HCT116 (cell line): ENCODE results near the gene IFT122. TPM values are rescaled to one million over a fixed set of nuclear protein-coding genes. Genes with fewer than 3 reads are reported as not detected.

Experiments
- ATAC-seq: fragments of 200-7000 bp; cut with Tn5 transposase; 2 replicates; pipeline ENCODE4 v1.9.1; 2020; ENCODE audit warnings: mild to moderate bottlenecking, moderate library complexity
- BruUV-seq: library from RNA; stranded (reverse); fragments of 400-500 nt; replicated peaks from 2 replicates; lab custom pipeline; 2021; lab: Mats Ljungman, UMichigan
- CTCF ChIA-PET: fragments of 300-600 bp; sonication (Branson Sonifier 250); formaldehyde crosslinking; loops from one replicate; lab custom pipeline; 2021; ENCODE audit warnings: antibody characterized with exemption; lab: Charles Lee
- POLR2A ChIA-PET: fragments of 300-600, 350-600 bp; sonication (Branson Sonifier 250); formaldehyde crosslinking; loops from one replicate; lab custom pipeline; 2021; ENCODE audit warnings: antibody characterized with exemption; lab: Charles Lee
- RAD21 ChIA-PET, 2 experiments: fragments of 300-600 bp; sonication (Branson Sonifier 250); formaldehyde crosslinking; loops; one replicate each; lab custom pipeline; 2023; ENCODE audit warnings: low total read pairs in 2 of 2; ENCODE audit not compliant: uncharacterized antibody in 2 of 2, unreplicated experiment in 2 of 2, low non-redundant PET in 1 of 2; lab: Charles Lee
- DNase-seq: peaks from one replicate; pipeline ENCODE4 v3.0.0-alpha.2; 2010; ENCODE audit warnings: low read depth, low spot score
- H2AFZ ChIP-seq: fragments of 200-600 bp; shearing (Covaris generic), sonication (generic); 2 replicates; pipeline ENCODE4 v1.6.1; 2017; ENCODE audit warnings: low read depth, mixed run types, mixed read lengths, antibody characterized with exemption, low read length; ENCODE audit not compliant: poor library complexity, severe bottlenecking
- H3K27ac ChIP-seq: 2 replicates; pipeline ENCODE4 v1.5.1; 2012; ENCODE audit warnings: low read depth, low read length
- H3K27me3 ChIP-seq: fragments of 200-600 bp; sonication (generic); 2 replicates; pipeline ENCODE4 v1.6.1; 2016; ENCODE audit warnings: mixed run types, low read length, mixed read lengths; ENCODE audit not compliant: insufficient read depth
- H3K36me3 ChIP-seq, 2 experiments: fragments of 200-500 bp in 1 of 2; fragments of 200-600 bp in 1 of 2; sonication (Bioruptor generic) in 1 of 2; sonication (generic) in 1 of 2; 2 replicates each; pipeline versions ENCODE4 v1.5.1 to v1.6.1; 2014 to 2016; ENCODE audit warnings: low read length in 2 of 2, inconsistent platforms in 1 of 2, mixed read lengths in 1 of 2, mixed run types in 1 of 2; ENCODE audit not compliant: insufficient read depth in 2 of 2, control insufficient read depth in 1 of 2
- H3K4me1 ChIP-seq, 2 experiments: fragments of 200-600 bp in 1 of 2; sonication (generic) in 1 of 2; 2 replicates each; pipeline versions ENCODE4 v1.5.1 to v1.6.1; 2012 to 2017; ENCODE audit warnings: low read length in 2 of 2, inconsistent platforms in 1 of 2, mild to moderate bottlenecking in 1 of 2, mixed read lengths in 1 of 2, mixed run types in 1 of 2, moderate library complexity in 1 of 2; ENCODE audit not compliant: insufficient read depth in 2 of 2, control insufficient read depth in 1 of 2
- H3K4me2 ChIP-seq: fragments of 200-600 bp; sonication (generic); 2 replicates; pipeline ENCODE4 v1.6.1; 2017; ENCODE audit warnings: mixed run types, low read length, mixed read lengths
- H3K4me3 ChIP-seq, 2 experiments: fragments of 200-600 bp in 1 of 2; sonication (generic) in 1 of 2; replicated peaks in 1 of 2; 2 replicates each; pipeline ENCODE4 v1.5.1; 2011 to 2016; ENCODE audit warnings: low read length in 2 of 2, control low read depth in 1 of 2, low read depth in 1 of 2, mild to moderate bottlenecking in 1 of 2, mixed read lengths in 1 of 2, mixed run types in 1 of 2
- H3K79me2 ChIP-seq: fragments of 200-600 bp; sonication (generic); 2 replicates; pipeline ENCODE4 v1.6.1; 2017; ENCODE audit warnings: mild to moderate bottlenecking, mixed run types, low read length, moderate library complexity, mixed read lengths; ENCODE audit not compliant: insufficient read depth
- H3K9ac ChIP-seq: fragments of 200-600 bp; sonication (generic); 2 replicates; pipeline ENCODE4 v1.6.1; 2016; ENCODE audit warnings: low read length, mixed read lengths
- H3K9me2 ChIP-seq: fragments of 200-600 bp; sonication (generic), shearing (Covaris generic); 2 replicates; pipeline ENCODE4 v1.6.1; 2017; ENCODE audit warnings: mixed run types, mild to moderate bottlenecking, moderate library complexity; ENCODE audit not compliant: insufficient read depth
- H3K9me3 ChIP-seq, 2 experiments: fragments of 200-500 bp in 1 of 2; fragments of 200-600 bp in 1 of 2; sonication (Bioruptor generic) in 1 of 2; sonication (generic) in 1 of 2; 2 replicates each; pipeline ENCODE4 v1.6.1; 2014 to 2017; ENCODE audit warnings: low read length in 2 of 2, mixed read lengths in 2 of 2, inconsistent platforms in 1 of 2, low read depth in 1 of 2, mild to moderate bottlenecking in 1 of 2, mixed run types in 1 of 2, moderate library complexity in 1 of 2; ENCODE audit not compliant: control insufficient read depth in 1 of 2, insufficient read depth in 1 of 2
- H4K20me1 ChIP-seq: fragments of 200-600 bp; sonication (generic), shearing (Covaris generic); 2 replicates; pipeline ENCODE4 v1.6.1; 2017; ENCODE audit warnings: mixed run types, mild to moderate bottlenecking, moderate library complexity; ENCODE audit not compliant: insufficient read depth
- CEBPB ChIP-seq: IDR thresholded peaks from 2 replicates; pipeline ENCODE4 v1.6.1; 2012; ENCODE audit warnings: low read depth
- EGR1 ChIP-seq: IDR thresholded peaks from 2 replicates; pipeline ENCODE4 v1.6.1; 2012; ENCODE audit warnings: low read depth
- TCF7L2 ChIP-seq: IDR thresholded peaks from 2 replicates; pipeline ENCODE4 v1.7.0; 2011; ENCODE audit warnings: borderline replicate concordance, inconsistent platforms; ENCODE audit not compliant: insufficient read depth, insufficient read length; ENCODE audit errors: extremely low read depth
- YY1 ChIP-seq: IDR thresholded peaks from 2 replicates; pipeline ENCODE4 v1.6.1; 2011; ENCODE audit warnings: low read length, low read depth, moderate library complexity, mild to moderate bottlenecking; ENCODE audit not compliant: insufficient replicate concordance; ENCODE audit errors: extremely low read depth
- ZFX ChIP-seq: fragments of 450-650 bp; IDR thresholded peaks from 2 replicates; pipeline ENCODE4 v1.6.1; 2017
- intact Hi-C: fragments of 100-400 bp; cut with micrococcal nuclease; formaldehyde crosslinking; loops from 2 replicates; pipeline ENCODE4 v1.10.0; 2022
- total RNA-seq: library from RNA; stranded (reverse); gene quantifications from one replicate; pipeline ENCODE4 v1.2.1, GENCODE V29; 2021; ENCODE audit not compliant: unreplicated experiment
- TF ChIP-seq, protein P1 (sequence below): IDR thresholded peaks from 2 replicates; pipeline ENCODE4 v1.6.1; 2012; ENCODE audit warnings: low read depth

IFT122 gene
- total RNA-seq, 1 experiment from 2014 or later: 21.4 TPM

DNA sequence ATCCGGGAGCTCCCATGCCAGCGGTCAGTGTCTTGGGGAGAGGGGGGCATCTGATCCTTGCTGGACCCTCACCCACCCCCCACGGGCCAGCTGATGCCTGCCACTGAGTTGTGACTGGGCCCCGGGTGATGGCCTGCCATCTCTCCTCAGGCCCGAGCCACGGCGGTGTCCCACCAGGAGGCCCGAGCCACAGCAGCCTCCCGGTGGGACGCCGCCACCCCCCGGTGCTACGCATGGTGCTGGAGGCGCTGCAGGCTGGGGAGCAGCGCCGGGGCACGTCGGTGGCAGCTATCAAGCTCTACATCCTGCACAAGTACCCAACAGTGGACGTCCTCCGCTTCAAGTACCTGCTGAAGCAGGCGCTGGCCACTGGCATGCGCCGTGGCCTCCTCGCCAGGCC is 107.2 kb downstream of the IFT122 start:
- no peak overlapping the region for H2AFZ ChIP-seq
- no peak for TF ChIP-seq EGR1
- TF ChIP-seq TCF7L2: no peak
- TF ChIP-seq ZFX: no peak
- no peak for TF ChIP-seq CEBPB
- no peak for TF ChIP-seq YY1
- TF ChIP-seq, protein P1, sequence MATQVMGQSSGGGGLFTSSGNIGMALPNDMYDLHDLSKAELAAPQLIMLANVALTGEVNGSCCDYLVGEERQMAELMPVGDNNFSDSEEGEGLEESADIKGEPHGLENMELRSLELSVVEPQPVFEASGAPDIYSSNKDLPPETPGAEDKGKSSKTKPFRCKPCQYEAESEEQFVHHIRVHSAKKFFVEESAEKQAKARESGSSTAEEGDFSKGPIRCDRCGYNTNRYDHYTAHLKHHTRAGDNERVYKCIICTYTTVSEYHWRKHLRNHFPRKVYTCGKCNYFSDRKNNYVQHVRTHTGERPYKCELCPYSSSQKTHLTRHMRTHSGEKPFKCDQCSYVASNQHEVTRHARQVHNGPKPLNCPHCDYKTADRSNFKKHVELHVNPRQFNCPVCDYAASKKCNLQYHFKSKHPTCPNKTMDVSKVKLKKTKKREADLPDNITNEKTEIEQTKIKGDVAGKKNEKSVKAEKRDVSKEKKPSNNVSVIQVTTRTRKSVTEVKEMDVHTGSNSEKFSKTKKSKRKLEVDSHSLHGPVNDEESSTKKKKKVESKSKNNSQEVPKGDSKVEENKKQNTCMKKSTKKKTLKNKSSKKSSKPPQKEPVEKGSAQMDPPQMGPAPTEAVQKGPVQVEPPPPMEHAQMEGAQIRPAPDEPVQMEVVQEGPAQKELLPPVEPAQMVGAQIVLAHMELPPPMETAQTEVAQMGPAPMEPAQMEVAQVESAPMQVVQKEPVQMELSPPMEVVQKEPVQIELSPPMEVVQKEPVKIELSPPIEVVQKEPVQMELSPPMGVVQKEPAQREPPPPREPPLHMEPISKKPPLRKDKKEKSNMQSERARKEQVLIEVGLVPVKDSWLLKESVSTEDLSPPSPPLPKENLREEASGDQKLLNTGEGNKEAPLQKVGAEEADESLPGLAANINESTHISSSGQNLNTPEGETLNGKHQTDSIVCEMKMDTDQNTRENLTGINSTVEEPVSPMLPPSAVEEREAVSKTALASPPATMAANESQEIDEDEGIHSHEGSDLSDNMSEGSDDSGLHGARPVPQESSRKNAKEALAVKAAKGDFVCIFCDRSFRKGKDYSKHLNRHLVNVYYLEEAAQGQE: no peak
- TF ChIP-seq, all 23 proteins: peak for 0
- Histone ChIP-seq H3K27ac (no peak overlapping the region), H3K4me2 (no peak overlapping the region), H3K9ac (no peak overlapping the region), H3K36me3 (no peaks in the 10 kb centered on the region), H3K4me1 (peaks cover 0 to 6% of the 10 kb centered on the region in 2 experiments; a peak in 1 of 4 replicates), H3K27me3 (no peaks in the 10 kb centered on the region), H3K9me3 (no peaks in the 10 kb centered on the region), H3K9me2 (no peaks in the 10 kb centered on the region), H3K79me2 (no peaks in the 10 kb centered on the region), H4K20me1 (no peaks in the 10 kb centered on the region), H3K4me3 (no peak overlapping the region)
- DNase-seq: no peak
- ChIA-PET POLR2A (no interaction called here), RAD21 (no interaction called here), CTCF (no interaction called here)
- ATAC-seq: no peak
- BruUV-seq: no TSS peak
- intact Hi-C loops: no loop called here
